ENCODE measurements around the gene IPO13.
A peak's percentile ranks its signal among the peaks of the same experiment; 100 is the strongest.

IPO13 gene

DNA sequence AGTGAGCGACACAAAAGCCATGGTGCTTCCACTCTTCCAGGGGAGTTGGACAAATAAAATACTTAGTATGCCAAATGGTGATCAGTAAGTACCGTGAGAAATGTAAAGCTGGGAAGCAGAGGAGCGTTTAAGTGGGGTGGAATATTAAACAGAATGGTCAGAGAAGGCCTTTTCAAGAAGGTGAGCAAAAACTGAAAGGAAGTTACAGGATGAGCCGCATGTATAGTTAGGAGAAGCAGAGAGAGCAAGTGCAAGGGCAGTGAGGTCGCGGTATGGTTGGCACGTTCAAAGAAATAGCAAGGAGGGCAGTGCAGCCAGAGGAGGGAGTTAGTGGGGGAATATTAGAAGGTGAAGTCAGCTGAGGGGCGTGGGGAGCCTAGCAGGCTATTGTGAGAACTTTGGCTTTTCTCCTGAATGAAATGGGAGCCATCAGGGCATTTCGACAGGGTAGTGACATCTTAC lies 27.3 kb downstream of the IPO13 start:
- no peak for DNase-seq (ENCODE audit: low spot score)

DNA sequence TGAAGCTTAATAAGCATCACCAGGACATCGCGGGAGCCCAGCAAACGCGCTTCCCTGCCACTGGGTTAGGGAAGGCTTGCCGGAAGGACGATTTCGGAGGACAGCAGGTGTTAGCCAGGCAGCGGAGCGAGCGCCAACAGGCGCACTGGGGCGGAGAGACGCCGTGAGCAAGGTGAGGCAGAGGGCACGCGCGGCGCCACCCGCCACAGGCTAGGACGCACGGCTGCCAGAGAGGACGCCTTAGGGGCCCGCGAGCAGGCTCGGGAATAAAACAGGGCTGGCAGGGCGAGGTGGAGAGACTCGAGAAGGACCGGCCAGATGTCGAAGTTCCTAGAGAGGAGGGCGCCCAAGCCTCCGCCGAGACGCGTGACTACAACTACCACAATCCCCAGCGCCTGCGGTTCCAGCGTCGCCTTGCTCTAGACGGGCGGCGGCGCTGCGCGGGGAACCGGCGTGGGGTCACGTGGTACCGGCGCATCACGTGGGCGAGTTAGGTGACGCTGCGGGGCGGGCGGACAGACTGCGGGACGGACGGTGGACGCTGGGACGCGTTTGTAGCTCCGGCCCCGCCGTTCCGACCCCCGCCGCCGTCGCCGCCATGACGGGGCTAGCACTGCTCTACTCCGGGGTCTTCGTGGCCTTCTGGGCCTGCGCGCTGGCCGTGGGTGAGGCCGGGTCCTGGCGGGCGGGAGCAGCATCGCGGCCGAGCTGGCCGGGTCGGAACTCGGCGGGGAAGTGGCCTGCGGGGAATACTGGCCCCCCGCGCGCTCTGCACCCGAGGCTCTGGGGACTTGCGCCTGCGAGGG lies 27.9 kb downstream of the IPO13 start, which contains the start of gene ATP6V0B:
TSS of gene ATP6V0B (plus strand) at position 518 of the 806 bp plus-strand sequence. CDS start at position 599, 81 bp downstream.
- DNase-seq (ENCODE audit: low spot score) = peak; percentile 97

DNA sequence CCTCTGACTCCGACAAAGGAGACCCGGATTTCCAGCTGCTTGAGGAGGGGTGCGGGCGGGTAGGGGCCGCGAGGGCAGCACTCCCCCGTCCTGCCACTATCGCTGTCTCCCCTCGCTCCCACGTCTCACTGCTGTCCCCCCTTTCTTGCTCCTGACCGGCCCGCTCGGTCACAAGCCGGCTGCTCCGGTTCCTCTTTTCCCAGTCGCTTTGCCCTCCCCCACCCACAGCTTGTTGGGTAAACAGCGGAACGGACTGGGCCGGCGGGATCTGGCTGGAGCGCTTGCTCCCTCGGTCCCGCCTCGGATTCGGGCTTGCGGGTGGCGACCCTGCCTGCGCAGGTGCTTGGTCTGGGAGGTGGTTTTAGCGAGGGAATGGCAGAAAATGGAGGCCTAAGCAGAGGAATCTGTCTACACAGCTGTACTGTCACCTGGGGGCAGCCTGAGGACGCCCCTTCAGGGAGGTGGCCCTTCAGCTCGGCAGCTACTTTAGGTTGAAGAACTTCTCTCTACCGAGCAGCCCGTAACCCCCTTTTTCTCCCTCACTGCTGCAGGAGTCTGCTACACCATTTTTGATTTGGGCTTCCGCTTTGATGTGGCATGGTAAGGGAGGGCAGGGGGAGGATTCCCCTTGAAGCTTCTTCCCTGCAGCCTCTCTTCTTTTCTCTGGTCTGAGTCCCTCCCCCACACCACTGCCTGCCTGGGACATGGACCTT lies 28.7 kb downstream of the IPO13 start:
- DNase-seq (ENCODE audit: low spot score) = no peak

DNA sequence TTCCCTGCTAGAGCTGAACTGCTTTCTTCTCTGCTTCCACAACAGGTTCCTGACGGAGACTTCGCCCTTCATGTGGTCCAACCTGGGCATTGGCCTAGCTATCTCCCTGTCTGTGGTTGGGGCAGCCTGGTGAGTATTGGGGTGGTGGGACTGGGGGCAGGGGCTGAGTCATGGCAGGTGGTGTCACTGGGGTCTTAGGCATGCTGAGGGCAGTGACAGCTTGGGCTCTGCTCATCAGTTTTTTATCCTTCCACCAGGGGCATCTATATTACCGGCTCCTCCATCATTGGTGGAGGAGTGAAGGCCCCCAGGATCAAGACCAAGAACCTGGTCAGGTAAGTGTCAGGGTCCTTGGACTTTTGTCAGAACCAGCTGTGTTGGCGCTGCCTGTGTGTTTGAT lies 29.3 kb downstream of the IPO13 start:
- DNase-seq (ENCODE audit: low spot score) = no peak

DNA sequence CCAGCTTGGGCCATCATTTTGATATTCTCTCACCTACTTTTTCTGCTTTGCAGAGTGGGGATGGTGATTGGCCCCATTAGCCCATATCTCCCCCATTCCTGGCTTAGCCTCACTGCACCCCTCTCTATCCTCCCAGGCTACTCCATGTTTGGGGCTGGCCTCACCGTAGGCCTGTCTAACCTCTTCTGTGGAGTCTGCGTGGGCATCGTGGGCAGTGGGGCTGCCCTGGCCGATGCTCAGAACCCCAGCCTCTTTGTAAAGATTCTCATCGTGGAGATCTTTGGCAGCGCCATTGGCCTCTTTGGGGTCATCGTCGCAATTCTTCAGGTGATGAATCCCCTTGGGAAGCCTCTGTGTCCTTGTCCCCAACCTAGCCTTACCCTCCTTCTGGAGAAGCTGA lies 30.1 kb downstream of the IPO13 start:
- no peak for DNase-seq (ENCODE audit: low spot score)

DNA sequence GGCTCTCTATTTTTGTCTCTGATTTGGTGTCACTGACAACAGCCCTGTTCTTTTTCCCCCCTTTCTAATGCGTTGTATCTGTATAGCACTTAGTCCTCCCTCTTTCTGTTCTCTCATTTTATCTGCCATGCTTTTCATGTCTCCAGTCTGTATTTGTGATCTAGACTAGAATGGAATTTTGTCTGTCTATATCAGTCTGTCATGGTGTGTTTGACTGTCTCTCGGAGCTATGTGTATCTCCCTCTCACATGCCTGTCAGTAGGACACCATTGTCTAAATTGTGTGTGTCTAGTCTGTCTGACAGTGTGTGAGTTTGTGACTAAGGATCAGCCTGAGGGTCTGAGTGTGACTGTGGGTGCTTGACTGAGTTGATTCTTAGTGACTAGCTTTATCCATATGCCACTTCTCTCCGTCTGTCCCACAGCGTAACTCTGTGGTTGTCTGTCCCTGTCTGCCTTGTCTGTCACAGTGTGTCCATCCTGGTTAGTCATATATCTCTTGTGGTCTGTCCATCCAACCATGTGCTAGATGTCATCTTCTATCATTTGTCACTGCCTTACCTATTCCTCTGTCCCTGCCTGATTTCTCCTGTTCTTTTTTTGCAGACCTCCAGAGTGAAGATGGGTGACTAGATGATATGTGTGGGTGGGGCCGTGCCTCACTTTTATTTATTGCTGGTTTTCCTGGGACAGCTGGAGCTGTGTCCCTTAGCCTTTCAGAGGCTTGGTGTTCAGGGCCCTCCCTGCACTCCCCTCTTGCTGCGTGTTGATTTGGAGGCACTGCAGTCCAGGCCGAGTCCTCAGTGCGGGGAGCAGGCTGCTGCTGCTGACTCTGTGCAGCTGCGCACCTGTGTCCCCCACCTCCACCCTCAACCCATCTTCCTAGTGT lies 30.9 kb downstream of the IPO13 start:
- DNase-seq (ENCODE audit: low spot score) = no peak

DNA sequence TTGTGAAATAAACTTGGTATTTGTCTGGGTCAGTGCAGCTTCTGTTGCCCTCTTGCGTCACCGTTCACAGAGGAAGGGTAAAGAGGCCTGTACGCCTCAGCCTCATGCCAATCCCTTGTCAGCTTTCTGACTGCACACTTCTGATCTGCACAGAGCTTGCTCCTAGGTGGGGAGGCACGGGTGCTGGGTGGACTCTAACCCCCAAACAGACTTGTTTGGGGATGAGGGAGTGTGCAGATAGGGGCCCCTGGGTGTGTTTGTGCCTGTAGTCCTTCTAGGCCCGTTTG lies 31.5 kb downstream of the IPO13 start:
- no peak for DNase-seq (ENCODE audit: low spot score)

DNA sequence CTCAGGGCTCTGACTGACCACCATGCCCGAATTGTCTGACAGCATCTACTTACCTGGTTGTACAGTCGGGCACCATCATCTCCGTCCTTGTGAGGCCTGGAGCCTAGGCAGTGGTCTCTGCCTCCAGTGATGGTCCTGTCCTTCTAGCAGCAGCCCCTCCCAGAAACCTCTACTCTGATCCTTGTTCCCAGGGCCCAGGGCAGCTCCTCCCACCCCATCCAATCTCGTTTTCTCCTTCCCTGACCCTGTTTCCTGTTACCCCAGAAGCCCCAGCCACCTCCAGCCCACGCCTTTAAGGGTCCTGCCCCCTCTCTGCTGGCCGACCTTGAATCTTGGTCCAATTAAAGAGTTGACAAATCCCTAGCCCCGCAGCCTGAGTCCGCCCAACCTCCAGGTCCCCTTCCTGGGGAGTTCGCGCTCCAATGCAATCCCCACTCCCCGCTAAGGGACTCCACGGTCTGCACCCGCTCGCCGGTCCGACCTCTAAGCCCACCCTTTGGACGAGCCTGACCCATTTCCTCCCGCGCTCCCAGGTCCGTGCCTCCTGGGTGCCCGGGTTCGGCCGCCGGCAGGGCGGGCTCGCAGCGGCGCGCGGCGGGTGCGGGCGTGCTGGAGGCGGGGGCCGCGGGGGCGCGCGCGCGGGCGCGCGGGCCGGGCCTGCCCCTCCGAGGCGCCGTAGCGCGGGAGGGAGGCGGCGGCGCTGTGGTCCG lies 32.0 kb downstream of the IPO13 start, which contains the start of gene B4GALT2:
TSS of gene B4GALT2 (plus strand) at position 660 of the 710 bp plus-strand sequence. CDS start 1,951 bp downstream, outside the sequence.
- DNase-seq (ENCODE audit: low spot score) = peak; percentile 63

DNA sequence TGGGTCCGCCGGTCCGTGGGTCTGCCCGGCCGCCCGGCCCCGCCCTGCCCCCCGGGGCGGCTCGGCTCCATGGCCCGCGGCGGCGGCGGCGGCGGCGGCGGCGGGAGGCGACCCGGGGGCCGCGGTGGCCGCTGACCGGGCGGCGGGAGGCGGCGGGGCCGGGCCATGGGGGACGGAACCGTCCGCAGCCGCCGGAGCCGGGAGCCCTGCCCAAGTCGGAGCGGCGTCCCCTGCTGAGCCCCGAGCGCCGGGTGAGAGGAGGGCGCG lies 32.4 kb downstream of the IPO13 start:
- no peak for DNase-seq (ENCODE audit: low spot score)

DNA sequence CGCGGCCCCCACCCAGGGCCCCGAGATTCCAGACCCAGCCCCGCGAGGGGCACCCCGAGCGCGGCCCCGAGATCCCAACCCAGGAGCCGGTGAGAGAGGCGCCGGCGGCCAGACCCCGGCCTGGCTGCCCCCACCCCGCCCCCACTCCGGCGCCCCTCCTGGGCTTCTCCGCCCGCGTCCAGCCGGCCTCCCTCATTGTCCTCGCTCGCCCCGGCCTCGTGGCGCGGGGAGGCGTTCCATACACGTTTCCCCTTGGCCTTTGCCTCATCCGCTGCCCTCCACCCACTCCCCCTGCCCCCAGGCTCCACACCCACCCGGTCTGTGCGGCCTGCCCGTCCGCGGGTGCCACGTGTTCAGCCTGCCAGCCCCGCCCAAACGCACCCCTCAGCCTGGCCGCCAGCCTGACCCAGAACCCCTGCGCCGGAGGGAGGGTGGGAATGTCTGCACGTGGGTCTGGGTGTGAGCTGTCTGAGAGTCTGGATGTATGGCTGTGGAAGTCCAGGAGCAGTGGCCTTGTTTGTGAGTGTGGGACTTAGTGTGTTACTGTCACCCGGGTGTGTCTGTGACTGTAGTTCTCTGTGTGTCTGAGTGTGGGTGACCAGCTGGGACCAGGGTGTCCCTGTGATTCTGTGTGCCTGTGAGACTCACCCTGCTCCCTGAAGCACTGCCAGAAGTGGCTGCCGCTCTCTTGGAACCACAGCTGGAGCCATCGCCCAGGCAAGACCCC lies 32.9 kb downstream of the IPO13 start:
- DNase-seq (ENCODE audit: low spot score) = peak; percentile 71

DNA sequence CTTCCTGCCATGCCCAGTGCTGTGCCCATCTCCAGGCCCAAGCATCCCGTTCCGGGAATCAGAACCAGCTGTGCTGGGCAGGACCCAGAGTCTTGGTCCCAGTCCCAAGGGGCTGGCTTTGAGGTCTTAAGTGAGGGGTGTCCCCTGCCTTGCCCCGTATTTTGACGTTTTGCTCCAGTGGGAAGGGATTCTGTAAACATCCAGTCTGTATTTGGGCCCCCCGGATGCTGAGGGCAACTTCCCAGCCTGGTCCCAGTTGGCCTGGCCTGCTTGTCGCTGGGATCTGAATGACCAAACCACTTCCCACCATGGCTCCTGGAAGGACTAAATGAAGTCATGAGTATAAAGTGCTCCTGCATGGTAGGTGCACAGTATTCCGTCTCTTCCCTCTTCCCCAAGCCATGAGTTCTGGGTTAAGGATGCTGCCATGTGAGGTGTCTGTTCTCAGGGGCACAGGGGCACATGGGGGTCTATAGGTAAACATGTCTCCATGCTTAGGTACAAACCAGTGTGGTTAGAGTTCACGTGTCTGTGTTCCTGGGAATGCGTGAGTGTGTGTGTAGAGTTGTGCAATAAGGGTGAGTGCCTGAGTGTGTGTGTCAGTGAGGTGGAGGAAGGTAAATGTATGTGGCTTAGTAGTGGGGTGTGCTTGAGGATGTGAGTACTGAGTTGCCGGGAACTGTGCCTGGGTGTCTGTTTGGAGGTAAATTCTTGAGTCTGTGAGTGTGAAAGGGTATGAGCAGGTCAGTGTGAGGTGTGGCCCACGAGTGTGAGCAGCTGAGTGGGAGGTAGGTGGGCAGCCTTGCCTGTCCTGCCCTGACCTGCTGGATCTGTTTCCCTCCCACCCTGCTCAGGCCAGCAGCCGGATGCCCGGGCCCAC lies 33.7 kb downstream of the IPO13 start:
- no peak for DNase-seq (ENCODE audit: low spot score)

DNA sequence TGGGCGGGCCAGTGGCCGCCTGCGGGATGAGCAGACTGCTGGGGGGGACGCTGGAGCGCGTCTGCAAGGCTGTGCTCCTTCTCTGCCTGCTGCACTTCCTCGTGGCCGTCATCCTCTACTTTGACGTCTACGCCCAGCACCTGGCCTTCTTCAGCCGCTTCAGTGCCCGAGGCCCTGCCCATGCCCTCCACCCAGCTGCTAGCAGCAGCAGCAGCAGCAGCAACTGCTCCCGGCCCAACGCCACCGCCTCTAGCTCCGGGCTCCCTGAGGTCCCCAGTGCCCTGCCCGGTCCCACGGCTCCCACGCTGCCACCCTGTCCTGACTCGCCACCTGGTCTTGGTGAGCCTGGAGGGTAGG lies 34.4 kb downstream of the IPO13 start:
- DNase-seq (ENCODE audit: low spot score) = no peak

DNA sequence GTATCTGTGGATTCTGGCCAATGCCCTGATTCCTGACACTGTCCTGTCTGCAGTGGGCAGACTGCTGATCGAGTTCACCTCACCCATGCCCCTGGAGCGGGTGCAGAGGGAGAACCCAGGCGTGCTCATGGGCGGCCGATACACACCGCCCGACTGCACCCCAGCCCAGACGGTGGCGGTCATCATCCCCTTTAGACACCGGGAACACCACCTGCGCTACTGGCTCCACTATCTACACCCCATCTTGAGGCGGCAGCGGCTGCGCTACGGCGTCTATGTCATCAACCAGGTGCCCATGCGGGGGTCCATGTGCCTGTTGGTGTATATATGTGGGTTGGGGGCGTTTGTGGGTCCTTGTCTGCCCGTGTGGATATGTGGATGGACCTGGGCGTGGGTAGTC lies 34.9 kb downstream of the IPO13 start:
- DNase-seq (ENCODE audit: low spot score) = no peak

DNA sequence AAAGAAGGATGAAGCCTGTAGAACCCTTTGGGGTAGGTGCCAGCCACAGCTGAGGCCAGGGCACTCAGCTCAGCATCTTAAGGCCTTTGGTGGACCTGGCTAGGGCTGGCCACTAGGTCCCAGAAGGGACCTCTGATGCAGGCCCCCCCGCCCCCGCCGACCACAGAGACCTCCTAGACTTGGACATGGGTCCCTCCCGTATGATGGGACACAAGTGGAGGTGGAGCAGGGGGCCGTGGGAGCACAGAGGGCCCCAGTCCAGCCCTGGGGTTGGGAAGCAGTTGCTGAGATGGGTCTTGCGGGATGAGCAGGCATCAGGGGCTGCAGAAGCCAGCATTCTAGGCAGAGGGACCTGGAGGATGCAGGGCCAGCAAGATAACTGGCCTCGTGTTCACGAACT lies 35.5 kb downstream of the IPO13 start:
- DNase-seq (ENCODE audit: low spot score) = no peak

DNA sequence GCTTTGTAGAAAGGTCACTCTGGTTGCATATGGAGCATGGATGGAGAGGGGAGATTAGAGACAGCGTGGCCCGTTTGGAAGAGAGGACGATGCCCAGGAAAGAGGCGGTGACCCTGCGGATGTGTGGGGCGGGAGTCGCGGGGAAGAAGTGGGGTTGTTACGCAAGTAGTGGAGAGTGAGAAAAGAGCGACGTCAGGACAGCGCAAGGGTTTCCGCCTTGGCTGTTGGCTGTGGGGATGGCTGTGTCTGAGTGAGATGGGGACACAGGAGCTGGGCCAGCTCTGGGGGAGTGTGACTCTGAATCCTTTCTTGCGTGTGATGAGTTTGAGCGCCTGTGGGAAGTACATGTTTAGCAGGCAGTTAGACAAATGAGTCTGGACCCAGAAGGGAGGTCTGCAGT lies 36.1 kb downstream of the IPO13 start:
- no peak for DNase-seq (ENCODE audit: low spot score)

DNA sequence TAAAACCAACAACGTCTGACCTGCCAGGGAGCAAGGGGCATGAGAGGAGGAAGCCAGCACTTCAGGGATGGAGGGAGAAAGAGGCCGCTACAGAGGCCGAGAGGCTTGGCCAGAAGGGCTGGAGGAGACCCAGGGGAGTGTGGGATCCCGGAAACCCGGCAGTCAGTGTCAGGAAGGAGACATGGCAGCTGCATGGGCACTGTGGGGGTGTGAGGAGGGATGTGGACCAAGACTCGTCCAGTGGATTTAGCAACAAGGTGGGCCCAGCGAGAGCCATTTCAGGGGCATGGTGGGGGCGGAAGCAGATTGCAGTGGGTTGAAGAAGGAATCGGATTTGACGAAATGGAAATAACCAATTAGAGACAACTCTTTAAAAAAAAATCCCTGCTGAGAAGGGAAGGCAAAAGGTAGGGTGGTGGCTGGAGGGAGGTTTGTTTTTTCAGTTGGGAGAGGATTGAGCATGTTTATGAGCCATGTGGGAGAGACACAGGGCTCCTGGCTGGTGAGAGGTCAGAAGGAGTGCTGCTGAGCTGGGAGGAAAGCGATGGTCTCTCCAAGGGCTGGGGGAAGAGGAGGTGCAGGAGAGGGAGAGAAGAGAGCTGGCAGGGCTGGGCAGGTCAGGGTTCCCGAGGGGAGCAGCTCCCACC lies 36.6 kb downstream of the IPO13 start:
- DNase-seq (ENCODE audit: low spot score) = no peak

DNA sequence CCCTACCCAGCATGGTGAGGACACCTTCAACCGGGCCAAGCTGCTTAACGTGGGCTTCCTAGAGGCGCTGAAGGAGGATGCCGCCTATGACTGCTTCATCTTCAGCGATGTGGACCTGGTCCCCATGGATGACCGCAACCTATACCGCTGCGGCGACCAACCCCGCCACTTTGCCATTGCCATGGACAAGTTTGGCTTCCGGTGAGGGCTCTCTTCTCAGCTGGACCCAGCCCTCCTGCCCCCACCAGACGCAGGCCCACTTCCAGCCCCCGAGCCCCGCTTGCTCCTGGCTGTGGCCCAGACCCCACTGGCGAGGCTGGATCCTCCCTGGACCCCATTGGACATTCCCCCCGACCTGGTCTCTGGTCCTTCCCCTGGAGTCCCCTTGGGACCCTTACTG lies 38.1 kb downstream of the IPO13 start:
- no peak for DNase-seq (ENCODE audit: low spot score)

DNA sequence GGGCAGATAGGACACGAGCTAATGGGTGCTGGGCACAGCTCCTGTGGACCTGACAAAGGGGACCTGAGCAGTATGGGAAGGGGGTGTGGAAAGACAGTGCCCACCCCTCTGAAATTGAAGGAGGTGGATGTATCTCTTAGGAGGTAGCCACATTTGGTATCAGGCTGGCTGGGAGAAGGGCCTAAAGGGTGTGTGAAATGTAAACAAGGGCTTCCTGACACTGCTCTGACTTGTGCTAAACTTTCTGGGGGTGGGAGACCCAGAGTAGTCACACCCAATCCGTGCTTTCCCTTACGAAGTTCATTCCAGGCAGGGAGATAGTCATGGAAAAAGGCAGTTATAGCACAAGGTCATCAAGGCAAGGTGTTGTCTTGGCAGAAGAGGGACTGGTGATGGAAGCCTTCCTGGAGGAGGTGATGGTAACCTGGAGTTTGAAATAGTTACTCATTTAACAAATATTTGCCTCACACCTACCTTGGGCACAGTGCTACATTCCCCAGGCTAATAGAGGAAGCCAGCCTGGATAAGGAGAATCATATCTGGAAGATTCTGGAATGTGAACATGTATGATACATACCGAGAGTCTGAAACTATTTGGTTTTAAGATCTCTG lies 39.3 kb downstream of the IPO13 start:
- DNase-seq (ENCODE audit: low spot score) = no peak

DNA sequence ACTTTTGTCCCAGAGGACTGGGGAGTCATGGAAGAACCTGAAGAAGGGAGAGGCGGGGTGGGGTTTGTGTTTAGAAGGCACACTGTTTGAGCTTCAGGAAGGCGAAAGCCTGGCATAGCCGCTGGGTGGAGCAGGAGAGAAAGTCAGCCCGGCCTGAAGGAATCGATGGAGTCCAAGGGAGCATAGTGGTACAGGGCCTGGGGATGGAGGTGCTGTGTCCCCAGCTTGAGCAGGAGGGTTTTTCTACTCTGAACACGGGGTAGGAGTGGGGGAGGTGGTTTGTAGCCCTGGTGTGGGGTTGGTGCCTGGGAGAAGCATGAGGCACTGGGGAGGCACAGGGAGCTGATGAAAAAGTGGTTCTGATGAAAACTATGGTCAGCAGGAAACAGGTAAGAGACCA lies 40.0 kb downstream of the IPO13 start:
- no peak for DNase-seq (ENCODE audit: low spot score)
